NT2/D1 (cell line): ENCODE data around the gene CRY2.

ENCODE experiments used
- DNase-seq: peaks from one replicate; pipeline ENCODE4 v3.0.0-alpha.2; 2011; ENCODE audit warnings: low read depth, low spot score
- H3K27me3 ChIP-seq: 2 replicates; pipeline ENCODE4 v1.6.0; 2011; ENCODE audit warnings: mild to moderate bottlenecking; ENCODE audit not compliant: insufficient read length, insufficient read depth
- H3K36me3 ChIP-seq: 2 replicates; pipeline ENCODE4 v1.6.1; 2011; ENCODE audit warnings: mild to moderate bottlenecking, low read length, mixed read lengths; ENCODE audit not compliant: insufficient read depth, insufficient read length
- H3K4me1 ChIP-seq: 2 replicates; pipeline ENCODE4 v1.5.1; 2011; ENCODE audit not compliant: insufficient read depth, insufficient read length
- H3K4me3 ChIP-seq: 2 replicates; pipeline ENCODE4 v1.5.1; 2011; ENCODE audit warnings: low read depth; ENCODE audit not compliant: insufficient read length
- H3K9ac ChIP-seq: 2 replicates; pipeline ENCODE4 v1.6.0; 2011; ENCODE audit warnings: low read depth; ENCODE audit not compliant: insufficient read length
- H3K9me3 ChIP-seq: 2 replicates; pipeline ENCODE4 v1.5.1; 2011; ENCODE audit warnings: mild to moderate bottlenecking, low read length; ENCODE audit not compliant: insufficient read depth
- SUZ12 ChIP-seq: IDR thresholded peaks from 2 replicates; pipeline ENCODE4 v1.6.1; 2011; ENCODE audit not compliant: insufficient read length, insufficient read depth; ENCODE audit errors: extremely low read depth
- YY1 ChIP-seq: IDR thresholded peaks from 2 replicates; pipeline ENCODE4 v1.6.1; 2011; ENCODE audit not compliant: insufficient read length, insufficient read depth
- ZNF274 ChIP-seq: IDR thresholded peaks from 2 replicates; pipeline ENCODE4 v1.6.1; 2011; ENCODE audit warnings: mild to moderate bottlenecking, low read depth, low read length

Gene CRY2

DNA sequence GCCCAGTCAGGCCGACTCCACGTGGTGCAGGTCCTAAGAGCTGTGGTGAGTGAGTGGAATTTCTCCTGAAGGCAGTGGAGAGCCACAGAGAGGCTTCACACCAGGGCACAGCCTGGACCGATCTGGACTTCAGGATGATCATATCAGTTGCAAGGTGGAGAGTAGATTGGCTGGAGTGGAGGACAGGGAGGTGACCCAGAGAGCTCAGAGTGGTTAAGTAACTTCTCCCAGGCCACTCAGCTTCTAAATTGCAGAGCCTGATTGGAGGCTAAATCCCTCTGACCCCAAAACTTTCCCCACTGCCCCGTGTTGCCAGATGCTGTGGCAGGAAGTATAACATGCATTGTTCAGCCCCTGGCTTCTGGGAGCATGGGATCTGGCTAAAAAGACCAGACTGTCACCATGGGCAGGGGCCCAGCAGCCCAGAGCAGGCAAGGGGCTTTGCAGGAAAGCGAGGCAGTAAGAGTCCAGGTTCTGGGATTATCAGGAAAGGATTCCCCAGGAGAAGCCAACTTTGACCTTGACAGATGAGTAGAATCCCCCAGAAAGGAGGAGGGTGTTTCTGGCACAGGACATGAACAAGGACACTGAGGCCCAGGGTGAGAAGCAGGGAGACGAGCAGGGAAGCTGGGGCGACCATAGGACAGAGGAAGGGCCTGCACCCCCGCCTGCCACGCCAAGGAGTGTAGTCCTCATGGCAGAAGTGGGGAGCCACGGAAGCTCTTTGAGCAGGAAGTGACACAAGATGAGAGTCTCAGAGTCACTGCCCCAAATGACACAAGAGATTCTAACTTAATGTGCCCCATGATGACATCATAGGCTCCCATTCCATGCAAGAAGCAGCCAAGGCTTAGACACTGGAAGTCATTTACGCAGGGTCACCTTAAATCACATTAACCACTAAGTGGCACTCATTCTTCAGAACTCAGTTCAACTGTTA lies 37.5 kb upstream of the CRY2 start:
- no peak overlapping the region for H3K9ac ChIP-seq

DNA sequence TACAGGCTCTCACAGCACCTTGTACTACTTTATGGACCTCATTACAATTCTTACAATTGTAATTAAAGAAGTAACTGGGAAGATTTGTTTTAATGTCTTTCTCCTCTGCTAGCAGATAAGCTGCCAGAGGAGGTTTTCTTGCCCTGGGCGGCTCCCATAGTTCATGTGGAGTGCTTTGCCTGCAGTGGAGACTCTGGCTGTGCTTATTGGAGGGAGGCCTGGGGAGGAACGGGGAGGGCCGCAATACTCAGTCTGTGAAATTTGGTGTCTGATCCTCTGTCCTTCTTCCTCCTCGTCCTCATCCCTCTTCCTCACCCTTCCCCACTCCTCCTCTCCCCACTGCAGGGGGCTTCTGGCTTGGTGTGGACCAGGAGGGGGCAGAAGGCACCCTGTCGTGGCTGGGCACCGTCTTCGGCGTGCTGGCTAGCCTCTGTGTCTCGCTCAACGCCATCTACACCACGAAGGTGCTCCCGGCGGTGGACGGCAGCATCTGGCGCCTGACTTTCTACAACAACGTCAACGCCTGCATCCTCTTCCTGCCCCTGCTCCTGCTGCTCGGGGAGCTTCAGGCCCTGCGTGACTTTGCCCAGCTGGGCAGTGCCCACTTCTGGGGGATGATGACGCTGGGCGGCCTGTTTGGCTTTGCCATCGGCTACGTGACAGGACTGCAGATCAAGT lies 36.7 kb upstream of the CRY2 start:
- Histone ChIP-seq H3K27me3 (no peaks in the 10 kb centered on the region), H3K4me3 (no peak overlapping the region), H3K9ac (no peak overlapping the region), H3K4me1 (peaks cover 24% of the 10 kb centered on the region), H3K36me3 (peaks cover 66% of the 10 kb centered on the region), H3K9me3 (no peaks in the 10 kb centered on the region)
- no peak for DNase-seq
- no peak for TF ChIP-seq YY1

More for the DNA sequence above, 37.5 kb upstream of the CRY2 start:
- Histone ChIP-seq H3K9me3 (no peaks in the 10 kb centered on the region), H3K36me3 (peaks cover 66% of the 10 kb centered on the region), H3K4me3 (no peak overlapping the region), H3K4me1 (peaks cover 24% of the 10 kb centered on the region), H3K27me3 (no peaks in the 10 kb centered on the region)
- no peak for TF ChIP-seq YY1
- no peak for TF ChIP-seq SUZ12
- no peak for DNase-seq

DNA sequence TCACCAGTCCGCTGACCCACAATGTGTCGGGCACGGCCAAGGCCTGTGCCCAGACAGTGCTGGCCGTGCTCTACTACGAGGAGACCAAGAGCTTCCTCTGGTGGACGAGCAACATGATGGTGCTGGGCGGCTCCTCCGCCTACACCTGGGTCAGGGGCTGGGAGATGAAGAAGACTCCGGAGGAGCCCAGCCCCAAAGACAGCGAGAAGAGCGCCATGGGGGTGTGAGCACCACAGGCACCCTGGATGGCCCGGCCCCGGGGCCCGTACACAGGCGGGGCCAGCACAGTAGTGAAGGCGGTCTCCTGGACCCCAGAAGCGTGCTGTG lies 36.2 kb upstream of the CRY2 start:
- no peak overlapping the region for H3K4me3 ChIP-seq
- DNase-seq, result no peak
- TF ChIP-seq YY1 (no peak), SUZ12 (no peak), ZNF274 (no peak)
- H3K4me1 ChIP-seq, result peaks cover 20% of the 10 kb centered on the region
- no peaks in the 10 kb centered on the region for H3K9me3 ChIP-seq
- H3K36me3 ChIP-seq, result peaks cover 63% of the 10 kb centered on the region
- no peak overlapping the region for H3K9ac ChIP-seq
- H3K27me3 ChIP-seq, result no peaks in the 10 kb centered on the region

DNA sequence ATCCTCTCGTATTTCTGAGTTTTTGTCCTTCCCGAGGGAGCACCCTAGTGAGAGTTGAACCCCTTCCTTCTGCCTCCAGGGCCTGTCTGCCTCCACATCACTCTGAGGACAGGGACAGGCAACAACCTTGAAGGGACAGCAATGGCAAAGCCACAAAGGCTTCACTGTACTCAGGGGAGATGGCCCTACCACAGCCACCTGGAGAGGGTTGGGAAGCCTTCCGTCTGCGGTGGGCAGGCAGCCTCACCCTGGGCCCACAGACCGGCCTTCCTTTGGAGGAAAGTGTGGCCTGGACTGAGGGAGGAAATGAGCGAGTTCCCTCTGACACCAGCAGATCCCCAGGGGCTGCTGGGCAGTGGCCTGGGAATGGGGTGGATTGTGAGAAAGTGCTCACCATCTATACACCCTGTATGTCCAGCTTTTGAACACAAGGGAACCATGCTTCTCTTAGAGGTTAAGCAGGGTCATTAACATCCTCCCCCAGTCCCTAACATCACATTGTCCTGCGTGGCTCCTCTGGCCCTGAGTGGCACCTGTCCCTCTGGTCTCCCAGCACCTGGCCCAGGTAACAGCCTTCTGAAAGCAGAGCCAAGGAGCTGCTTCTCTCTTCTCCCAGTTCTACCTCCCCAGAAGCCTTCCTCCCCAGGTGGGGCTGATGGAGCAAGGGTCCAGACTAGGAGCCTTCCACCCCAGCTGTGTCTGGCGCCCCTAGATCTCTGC lies 35.5 kb upstream of the CRY2 start:
- no peak overlapping the region for H3K4me3 ChIP-seq
- no peak for TF ChIP-seq YY1
- TF ChIP-seq ZNF274, result no peak
- TF ChIP-seq SUZ12, result no peak

DNA sequence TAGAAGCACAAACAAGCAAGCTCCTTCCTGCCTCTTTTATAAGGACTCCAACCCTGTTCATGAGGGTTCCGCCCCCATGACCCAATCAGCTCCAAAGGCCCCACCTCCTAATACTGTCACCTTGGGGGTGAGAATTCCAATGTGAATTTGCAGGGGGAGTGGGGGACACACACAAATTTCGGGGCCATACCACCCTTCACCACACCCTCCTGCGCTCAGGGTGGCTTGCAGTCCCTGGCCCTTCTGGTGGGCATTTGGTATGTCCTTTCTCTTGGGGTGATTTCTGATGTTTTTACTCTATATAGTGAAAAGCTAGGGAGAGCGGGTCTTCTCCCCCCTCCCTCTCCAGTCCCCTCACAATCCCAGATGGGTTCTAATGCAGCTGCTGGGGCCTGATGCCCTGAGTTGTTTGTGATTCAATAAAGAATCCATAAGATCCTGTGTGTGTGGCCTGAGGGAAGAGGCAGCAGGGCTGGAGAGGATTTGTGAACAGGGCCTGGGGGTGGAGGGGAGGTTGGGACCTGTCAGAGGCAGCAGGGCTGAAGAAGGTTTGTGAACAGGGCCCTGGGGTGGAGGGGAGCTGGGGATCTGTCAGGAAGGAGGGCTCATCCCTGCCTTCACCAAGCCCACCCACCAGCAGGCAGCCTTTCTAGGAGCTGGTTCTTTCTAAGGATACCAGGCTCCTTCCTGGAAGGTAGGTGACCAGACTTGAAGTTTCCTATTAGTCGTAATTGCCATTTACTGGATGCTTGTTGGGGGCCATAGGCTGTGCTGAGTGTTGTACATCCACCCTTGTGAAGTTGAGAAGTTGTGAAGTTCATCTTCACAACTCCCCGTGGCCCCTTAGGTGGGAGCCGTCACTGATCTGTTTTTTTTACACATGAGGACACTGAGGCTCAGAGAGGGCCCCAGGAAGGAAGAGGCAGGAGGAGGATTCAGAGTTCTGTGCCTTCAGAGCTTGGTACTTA lies 34.4 kb upstream of the CRY2 start:
- TF ChIP-seq SUZ12, result no peak
- no peak for TF ChIP-seq ZNF274
- TF ChIP-seq YY1, result no peak
- Histone ChIP-seq H3K27me3 (no peaks in the 10 kb centered on the region), H3K4me1 (peaks cover 13% of the 10 kb centered on the region), H3K9me3 (no peaks in the 10 kb centered on the region), H3K36me3 (peaks cover 47% of the 10 kb centered on the region), H3K4me3 (no peak overlapping the region), H3K9ac (peak overlapping the region; percentile 29)
- no peak for DNase-seq

More for the DNA sequence above, 35.5 kb upstream of the CRY2 start:
- no peak for DNase-seq
- Histone ChIP-seq H3K27me3 (no peaks in the 10 kb centered on the region), H3K4me1 (peaks cover 16% of the 10 kb centered on the region), H3K36me3 (peaks cover 58% of the 10 kb centered on the region), H3K9me3 (no peaks in the 10 kb centered on the region), H3K9ac (no peak overlapping the region)

DNA sequence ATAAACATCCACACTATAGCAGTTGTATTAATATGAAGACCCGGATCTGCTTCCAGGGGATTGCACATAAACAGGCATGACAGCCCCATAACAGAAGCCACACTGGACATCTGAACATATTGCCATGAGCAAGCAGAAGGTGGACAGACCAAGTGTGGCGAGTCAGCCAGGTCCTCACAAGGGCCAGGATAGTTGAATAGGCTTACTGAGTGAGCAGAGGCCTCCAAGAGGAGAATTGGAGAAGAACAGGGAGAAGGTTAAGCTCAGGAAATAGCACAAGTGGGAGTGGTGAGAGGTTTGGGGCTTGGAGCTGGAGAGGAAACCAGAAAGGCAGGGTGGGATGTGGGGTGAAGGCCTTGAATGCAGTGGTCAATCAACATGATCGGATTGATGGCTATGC lies 31.5 kb upstream of the CRY2 start:
- Histone ChIP-seq H3K36me3 (peaks cover 21% of the 10 kb centered on the region), H3K9me3 (no peaks in the 10 kb centered on the region), H3K27me3 (no peaks in the 10 kb centered on the region), H3K4me1 (peaks cover 10% of the 10 kb centered on the region), H3K9ac (peak overlapping the region; percentile 34), H3K4me3 (no peak overlapping the region)
- no peak for DNase-seq
- TF ChIP-seq YY1 (no peak), SUZ12 (no peak), ZNF274 (no peak)
